Endothelial cell of umbilical vein (primary cell): Measurements from ENCODE around the gene ELANE.

Source experiments
- EZH2 ChIP-seq: IDR thresholded peaks from 2 replicates; pipeline ENCODE4 v1.6.1; 2012; ENCODE audit warnings: borderline replicate concordance, low read depth, mild to moderate bottlenecking, moderate library complexity, low read length, inconsistent platforms; ENCODE audit not compliant: severe bottlenecking
- JUN ChIP-seq: IDR thresholded peaks from 2 replicates; pipeline ENCODE4 v1.6.1; 2011; ENCODE audit warnings: borderline replicate concordance, low read depth; ENCODE audit not compliant: insufficient read length, insufficient read depth
- MYC ChIP-seq: IDR thresholded peaks from one replicate; pipeline ENCODE4 v1.6.1; 2011; ENCODE audit warnings: mild to moderate bottlenecking, low read depth, low read length
- POLR2A ChIP-seq: IDR thresholded peaks from 2 replicates; pipeline ENCODE4 v1.6.1; 2012; ENCODE audit warnings: low read depth, mild to moderate bottlenecking, control low read depth, low read length
- POLR2AphosphoS5 ChIP-seq: IDR thresholded peaks from 2 replicates; pipeline ENCODE4 v1.6.1; 2012; ENCODE audit warnings: low read depth, mild to moderate bottlenecking, control low read depth, low read length, moderate library complexity; ENCODE audit not compliant: insufficient read depth
- TF ChIP-seq, protein P1 (sequence below), 2 donors: IDR thresholded peaks; 1 replicate in 1 of 2; 2 replicates in 1 of 2; pipeline ENCODE4 v1.5.1; 2011; ENCODE audit warnings: low read length in 2 of 2, mild to moderate bottlenecking in 2 of 2, moderate library complexity in 2 of 2, control low read depth in 1 of 2, inconsistent platforms in 1 of 2, low read depth in 1 of 2; ENCODE audit not compliant: insufficient read depth in 1 of 2; ENCODE audit errors: extremely low read depth in 1 of 2
- TF ChIP-seq, protein P2 (sequence below): IDR thresholded peaks from 2 replicates; pipeline ENCODE4 v1.6.1; 2011; ENCODE audit not compliant: insufficient read depth, insufficient read length

DNA sequence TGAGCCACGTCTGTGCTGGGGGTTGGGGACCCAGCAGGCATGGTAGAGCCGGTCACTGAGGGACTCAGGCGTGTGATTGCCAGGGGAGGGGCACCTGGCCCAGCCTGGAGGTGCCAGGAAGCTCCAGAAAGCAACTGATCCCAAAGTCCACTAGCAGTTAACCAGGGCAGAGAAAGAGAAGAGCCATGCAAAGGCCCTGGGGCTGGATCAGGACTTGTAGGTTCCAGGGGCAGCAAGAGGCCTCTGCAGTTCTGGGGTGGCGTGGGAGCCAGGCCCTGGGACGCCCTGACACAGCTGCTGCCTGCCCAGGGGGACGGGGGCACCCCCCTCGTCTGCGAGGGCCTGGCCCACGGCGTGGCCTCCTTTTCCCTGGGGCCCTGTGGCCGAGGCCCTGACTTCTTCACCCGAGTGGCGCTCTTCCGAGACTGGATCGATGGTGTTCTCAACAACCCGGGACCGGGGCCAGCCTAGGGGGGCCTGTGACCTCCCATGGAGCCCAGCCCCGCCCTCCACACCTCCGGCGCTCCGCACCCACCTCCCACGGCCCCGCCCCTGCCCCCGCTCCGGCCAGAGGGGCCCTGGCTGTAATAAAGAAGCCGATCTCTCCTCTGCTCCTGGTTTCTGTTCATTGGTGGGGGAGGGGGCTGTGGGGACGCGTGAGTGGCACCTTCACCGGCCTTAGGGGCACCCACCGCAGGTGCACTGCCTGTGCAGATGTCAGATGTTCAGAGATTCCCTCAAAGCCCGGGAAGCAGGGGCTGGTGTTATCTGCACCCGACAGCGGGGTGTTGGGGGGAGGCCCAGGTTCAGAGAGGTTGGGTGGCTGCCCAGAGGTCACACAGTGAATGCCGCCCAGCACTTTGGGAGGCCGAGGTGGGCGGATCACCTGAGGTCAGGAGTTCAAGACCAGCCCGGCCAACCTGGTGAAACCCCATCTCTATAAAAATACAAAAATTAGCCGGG lies 20.4 kb upstream of the ELANE start:
- TF ChIP-seq, protein P1, sequence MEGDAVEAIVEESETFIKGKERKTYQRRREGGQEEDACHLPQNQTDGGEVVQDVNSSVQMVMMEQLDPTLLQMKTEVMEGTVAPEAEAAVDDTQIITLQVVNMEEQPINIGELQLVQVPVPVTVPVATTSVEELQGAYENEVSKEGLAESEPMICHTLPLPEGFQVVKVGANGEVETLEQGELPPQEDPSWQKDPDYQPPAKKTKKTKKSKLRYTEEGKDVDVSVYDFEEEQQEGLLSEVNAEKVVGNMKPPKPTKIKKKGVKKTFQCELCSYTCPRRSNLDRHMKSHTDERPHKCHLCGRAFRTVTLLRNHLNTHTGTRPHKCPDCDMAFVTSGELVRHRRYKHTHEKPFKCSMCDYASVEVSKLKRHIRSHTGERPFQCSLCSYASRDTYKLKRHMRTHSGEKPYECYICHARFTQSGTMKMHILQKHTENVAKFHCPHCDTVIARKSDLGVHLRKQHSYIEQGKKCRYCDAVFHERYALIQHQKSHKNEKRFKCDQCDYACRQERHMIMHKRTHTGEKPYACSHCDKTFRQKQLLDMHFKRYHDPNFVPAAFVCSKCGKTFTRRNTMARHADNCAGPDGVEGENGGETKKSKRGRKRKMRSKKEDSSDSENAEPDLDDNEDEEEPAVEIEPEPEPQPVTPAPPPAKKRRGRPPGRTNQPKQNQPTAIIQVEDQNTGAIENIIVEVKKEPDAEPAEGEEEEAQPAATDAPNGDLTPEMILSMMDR (IDR thresholded peaks at IDR 0.05; ENCODE audit: extremely low read depth in 1 of 2, insufficient read depth in 1 of 2, low read depth in 1 of 2, low read length in 2 of 2), result no peak
- TF ChIP-seq POLR2A, result no peak
- no peak for TF ChIP-seq EZH2
- no peak for TF ChIP-seq POLR2AphosphoS5
- TF ChIP-seq, protein P2, sequence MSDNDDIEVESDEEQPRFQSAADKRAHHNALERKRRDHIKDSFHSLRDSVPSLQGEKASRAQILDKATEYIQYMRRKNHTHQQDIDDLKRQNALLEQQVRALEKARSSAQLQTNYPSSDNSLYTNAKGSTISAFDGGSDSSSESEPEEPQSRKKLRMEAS, result no peak
- TF ChIP-seq MYC, result no peak
- TF ChIP-seq JUN, result no peak
